NCI-H2227 (cell line): ENCODE data around the gene MAL.

Experiments
- DNase-seq: peaks from one replicate; lab custom pipeline; 2025; ENCODE audit not compliant: unreplicated experiment; lab: John Stamatoyannopoulos, UW

The MAL gene

DNA sequence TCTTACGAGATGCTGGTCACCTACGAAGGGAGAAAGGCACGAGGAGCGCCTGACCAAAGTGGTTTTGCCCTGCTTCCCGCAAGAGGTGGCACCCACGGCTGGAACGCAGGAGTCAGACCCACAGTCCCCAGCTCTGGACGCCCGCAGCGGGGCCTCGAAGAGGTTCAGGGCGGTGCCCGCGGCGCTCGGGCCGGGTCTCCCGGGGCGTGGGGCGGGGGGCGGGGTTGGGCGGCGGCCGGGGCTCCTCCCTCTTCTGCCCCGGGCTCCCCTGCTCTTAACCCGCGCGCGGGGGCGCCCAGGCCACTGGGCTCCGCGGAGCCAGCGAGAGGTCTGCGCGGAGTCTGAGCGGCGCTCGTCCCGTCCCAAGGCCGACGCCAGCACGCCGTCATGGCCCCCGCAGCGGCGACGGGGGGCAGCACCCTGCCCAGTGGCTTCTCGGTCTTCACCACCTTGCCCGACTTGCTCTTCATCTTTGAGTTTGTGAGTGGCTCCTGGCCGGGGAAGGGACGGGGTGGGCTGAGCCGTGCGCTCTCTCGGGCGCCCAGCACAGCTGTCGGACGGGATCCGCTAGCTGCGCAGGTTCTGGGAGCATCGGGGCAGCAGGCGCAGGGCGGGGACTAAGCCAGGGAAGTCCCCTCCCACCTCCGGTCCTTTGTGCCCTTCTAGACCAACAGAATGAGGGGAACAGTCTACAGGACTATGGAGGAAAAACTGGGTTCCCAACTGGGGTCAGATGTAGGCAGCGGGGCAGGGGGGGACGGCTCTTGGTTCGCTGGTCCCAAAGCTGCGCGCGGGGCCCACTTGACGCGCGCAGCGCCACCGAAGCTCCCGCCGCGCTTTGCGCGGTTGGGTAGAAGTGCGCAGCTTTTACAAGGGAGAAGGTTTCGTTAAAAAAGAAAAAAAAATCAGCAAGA lies at the start of gene MAL:
MAL (plus strand) TSS at position 303 of the 914 bp plus-strand sequence; CDS start at position 388, 85 bp downstream.
- peak; percentile 63 for DNase-seq

DNA sequence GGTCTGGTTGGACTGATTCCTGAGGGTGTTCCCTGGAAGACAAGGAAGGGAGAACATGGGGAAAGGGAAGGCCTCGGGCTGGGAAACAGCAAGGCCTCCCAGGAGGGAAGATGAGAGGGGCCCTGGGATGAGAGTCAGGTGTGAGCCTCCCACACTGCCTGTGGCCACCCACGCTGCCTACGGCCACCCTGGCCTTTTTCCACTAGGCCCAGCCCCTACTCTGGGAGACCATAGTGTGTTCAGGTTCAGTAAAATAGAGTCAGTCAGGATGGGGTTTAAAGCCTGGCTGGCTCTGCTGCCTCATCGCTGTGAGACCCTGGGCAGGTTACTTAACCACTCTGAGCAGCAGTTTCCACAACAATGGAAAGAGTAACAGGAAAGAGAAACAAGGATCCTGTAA lies 47.7 kb upstream of the MAL start:
- DNase-seq, result no peak

- DNase-seq, result no peak
These were observed 46.6 kb upstream of the MAL start for GRCh38 chr2:94978917-94979316.

GRCh38 chr2:94979406-94980375 lies 45.8 kb upstream of the MAL start:
- no peak for DNase-seq

DNA sequence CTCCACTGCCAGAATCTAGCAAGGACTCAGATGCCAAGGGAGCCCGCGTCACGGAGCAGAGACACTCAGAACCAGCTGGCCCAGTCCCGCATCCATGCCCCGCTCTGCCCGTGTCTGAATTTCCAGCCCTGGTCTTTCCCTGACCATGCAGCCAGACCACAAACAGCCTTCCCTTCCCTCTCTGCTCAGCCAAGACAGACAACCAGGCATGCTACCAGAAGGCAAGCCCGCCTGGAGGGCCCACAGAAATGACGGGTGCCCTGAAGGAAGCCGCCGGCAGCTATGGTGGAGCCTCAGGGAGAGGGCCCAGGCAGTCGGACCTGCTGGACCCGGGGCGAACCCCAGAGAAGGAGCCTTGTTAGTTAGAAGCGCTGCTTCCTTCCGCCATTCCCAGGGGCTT lies 45.1 kb upstream of the MAL start:
- no peak for DNase-seq

DNA sequence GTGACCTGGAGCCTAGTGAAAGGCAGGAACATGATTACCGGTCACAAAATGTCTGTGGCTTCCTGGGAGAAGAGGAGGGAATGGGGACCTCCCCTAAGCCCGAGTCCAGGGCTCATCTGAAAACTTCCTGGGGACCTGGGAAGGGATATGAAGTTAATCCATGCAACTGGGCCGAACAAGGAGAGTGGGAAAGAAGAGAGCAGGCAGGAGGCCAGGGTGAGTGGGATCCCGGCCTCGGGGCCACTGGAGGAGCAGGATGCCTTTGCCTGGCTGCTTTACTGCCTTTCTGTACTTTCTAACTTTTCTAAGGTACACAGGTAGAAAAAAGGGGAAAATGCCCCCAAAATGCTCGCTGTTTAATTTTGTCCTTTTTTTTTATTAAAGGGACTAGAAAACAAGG lies 43.4 kb upstream of the MAL start:
- DNase-seq, result no peak

GRCh38 chr2:94982675-94983074 lies 42.8 kb upstream of the MAL start:
- DNase-seq, result no peak

DNA sequence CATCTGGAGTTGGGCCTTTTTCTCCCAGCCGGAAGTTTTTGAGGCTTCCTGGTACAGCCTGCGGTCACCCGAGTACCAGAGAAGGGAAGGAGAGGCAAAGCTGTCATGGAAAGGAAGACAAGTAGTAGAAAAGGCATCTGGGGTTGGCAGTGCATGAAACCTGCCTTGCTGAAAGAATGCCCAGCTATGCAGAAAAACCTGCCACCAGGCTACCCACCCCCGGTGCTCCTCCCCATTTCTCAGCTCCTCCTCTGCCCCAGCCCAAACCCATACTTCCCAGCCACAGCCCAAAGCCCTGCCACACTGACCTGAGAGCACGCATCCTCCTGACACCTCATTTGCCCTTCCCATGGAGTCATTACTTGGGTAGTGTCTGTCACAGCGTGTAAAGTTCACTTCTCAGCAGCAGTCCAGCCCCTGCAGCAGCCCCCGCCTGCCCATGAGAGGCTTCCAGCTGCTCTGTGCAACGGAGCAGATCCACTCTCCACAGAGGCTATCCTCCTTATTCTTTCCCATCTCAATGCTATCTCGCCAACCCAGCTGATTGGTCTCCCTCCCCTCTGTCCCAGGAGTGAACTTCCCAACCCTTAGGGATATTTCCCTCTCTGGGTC lies 40.4 kb upstream of the MAL start:
- DNase-seq, result no peak

GRCh38 chr2:94985636-94986035 lies 39.9 kb upstream of the MAL start:
- no peak for DNase-seq

DNA sequence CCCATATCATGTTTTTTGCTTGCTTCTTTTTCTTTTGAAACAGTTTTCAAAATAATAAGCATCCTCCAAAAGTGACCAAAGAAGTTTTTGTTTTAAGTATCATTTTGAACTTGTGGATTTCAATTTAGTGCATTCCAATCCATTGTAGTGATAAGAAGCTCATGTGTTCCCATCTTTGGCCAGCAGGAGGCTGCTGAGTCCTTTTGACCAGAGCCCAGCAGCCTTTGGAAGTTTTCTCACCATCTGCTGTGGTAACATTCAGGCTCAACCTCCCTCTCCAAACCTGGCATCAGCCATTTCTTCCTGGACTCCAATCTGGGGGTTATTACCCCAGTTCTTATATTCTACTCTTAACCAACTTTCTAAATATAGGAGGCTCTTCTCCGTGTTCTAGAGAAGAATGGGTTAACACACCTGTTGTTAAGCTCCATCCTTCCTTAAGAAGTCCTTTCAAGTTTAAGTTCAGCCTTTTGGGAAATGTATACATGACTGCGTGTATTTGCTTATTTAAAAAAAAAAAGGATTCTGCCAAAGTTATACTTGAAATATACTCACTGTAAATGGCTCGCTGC lies 39.0 kb upstream of the MAL start:
- DNase-seq, result peak; percentile 78

DNA sequence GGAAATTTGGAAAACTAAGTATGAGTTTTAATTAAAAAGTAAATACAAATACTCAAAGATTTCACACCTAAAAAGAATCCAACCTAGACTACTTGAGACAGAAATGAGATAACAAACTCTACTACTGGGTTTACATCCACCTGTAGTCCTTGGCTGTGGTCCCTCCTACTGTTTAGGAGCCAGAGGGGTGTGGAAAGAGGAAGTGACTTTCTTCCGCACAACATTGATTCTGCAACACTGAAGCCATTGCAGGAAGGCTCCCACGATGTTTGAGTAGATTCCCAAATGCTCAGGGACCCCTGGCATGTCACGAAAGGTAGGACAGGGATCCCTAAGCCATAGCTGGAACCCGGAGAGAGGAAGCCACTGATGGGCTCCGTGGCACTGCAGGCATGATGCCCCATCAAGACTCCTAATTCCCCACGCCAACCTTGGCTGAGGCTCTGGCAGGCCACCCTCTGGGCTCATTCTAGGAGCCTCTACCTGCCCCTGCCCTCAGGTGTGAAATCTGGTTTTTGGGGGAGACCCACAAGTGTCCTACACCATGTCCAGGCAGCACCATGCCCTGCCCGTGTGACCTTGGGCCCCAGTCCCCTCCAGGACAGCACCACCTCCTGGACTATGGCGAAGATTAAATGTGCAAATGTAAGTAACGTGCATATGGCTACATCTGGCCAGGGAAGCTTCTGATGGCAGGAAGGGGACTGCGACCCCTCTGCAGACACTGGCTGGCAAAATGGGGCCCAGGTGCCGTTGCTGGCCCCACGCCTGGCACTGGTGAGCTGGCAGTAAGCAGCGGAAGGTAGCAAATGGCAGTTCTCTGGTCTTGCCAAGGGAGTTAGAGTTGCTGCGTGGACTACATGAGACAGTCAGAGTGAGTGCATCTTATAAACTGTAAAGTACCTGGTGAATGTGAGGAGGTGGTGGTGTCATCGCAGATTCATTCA lies 38.2 kb upstream of the MAL start:
- DNase-seq, result no peak

DNA sequence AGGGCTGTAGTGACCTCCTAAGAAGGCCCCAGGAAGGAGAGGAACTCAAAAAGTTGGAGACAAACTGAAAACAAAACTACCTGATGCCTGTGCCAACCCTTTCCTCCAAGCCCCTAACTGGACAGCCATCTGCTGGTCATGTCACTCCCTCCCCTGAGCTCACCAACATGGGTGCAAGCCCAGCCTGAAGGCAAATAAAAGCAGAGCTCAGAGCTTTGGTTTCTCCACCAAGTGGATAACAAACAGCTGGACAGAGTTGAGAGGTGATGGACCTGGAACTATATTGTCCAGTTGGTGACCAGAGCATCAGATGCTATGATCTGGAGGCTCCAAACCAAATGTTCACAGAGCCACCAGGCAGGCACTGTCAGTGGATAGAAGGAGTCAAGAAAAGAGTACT lies 34.6 kb upstream of the MAL start:
- no peak for DNase-seq

DNA sequence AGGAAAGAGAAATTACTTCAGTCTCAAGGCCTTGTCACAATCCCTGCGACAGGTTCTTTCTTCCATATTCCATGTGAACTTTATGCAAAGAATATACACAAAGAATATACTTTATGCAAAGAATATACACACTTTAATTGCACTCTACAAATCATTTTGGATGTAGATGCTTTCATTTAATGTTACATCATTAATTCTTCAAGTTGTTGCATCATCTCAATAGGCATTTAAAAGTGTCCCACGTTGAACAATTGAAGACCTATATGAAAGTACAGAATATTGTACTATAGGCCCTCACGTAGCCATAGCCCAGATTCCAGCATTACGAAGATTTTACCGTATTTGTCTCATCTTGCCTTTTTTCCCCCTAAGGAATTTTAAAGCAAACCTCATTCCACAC lies 33.1 kb upstream of the MAL start:
- DNase-seq, result no peak

DNA sequence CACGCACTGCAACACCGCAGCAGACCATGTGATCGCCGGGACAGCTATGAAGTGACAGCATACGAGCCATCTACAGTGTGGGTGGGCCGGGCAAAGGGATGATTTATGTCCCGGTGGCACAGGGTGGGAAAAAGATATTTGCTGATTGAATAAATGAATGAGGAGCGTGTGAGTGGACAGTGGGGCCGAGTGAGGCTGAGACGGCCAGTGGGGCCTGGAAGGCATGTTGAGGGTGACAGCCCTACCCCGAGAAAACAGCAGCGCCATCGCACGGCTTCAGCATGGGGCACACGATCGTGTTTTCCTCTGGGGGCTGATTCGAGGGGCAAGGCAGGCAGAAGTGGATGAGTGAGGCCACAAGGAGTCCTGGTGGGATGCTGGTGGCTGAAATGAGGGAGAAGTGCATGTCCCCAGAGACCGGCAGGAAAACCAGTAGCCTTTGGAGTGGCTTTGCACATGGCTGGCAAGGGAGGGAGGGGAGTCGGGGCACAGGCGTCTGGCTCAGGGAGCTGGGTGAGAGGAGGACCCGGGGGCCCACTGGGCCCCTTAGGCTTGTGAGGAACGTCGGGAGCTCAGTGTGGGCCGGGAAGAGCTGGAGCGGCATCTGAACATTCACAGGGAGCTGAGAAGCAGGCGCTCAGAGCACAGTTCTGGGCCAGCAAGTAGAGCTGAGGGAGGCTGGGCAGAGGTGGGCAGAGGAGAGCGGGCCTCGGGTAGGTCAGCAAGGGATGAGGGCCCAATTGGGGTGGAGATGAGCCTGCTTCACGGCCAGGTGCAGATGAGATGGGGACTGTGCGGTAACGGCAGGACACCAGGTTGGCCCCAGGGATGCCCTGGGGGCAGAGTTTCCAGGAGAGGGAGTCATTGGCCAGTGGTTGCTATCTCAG lies 32.1 kb upstream of the MAL start:
- DNase-seq, result no peak

GRCh38 chr2:94994063-94994913 lies 31.2 kb upstream of the MAL start:
- no peak for DNase-seq

DNA sequence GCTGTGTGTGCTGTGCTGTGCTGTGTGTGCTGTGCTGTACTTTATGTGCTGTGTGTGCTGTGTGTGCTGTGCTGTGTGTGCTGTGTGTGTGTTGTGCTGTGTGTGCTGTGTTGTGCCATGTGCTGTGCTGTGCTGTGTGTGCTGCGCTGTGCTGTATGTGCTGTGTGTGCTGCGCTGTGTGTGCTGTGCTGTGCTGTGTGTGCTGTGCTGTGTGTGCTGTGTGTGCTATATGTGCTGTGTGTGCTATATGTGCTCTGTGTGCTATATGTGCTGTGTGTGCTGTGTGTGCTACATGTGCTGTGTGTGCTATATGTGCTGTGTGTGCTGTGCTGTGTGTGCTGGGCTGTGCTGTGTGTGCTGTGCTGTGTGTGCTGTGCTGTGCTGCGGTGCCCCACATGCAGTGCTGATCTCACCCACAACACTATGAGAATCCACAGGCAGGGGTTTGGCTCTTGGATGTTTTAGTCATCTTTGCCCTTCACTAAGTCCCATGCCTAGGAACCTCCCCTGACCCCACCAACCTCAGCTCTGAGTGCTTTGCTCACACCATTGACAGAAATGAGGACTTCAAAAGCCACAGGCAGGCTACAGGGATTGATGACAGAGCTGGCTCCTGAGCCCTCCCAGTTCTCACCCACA lies 30.5 kb upstream of the MAL start:
- DNase-seq, result no peak

GRCh38 chr2:94995553-94996304 lies 29.8 kb upstream of the MAL start:
- DNase-seq, result peak; percentile 69
